ENCODE measurements around the gene QPCT. TPM values are rescaled to one million over a fixed set of nuclear protein-coding genes. Genes with fewer than 3 reads are reported as not detected.

Gene QPCT
- total and polyA plus RNA-seq, 9 donors: 3.3 to 10.2 (median 6.3) TPM

GRCh38 chr2:37389395-37389794 is 45.0 kb downstream of the QPCT start:
- Histone ChIP-seq H3K4me1 (ENCODE audit: control insufficient read depth, insufficient read depth, low read length) (peaks cover 7% of the 10 kb centered on the region), H3K4me3 (ENCODE audit: low read length) (no peak overlapping the region), H3K36me3 (ENCODE audit: control insufficient read depth, insufficient read depth, low read length) (no peaks in the 10 kb centered on the region), H3K27me3 (ENCODE audit: control insufficient read depth, insufficient read depth, low read length) (peaks cover 3% of the 10 kb centered on the region), H3K27ac (ENCODE audit: low read length) (no peak overlapping the region), H3K9me3 (replicated peaks; ENCODE audit: control insufficient read depth, low read depth, low read length) (no peaks in the 10 kb centered on the region)
- DNase-seq: no peak

- H3K27me3 ChIP-seq (ENCODE audit: control insufficient read depth, insufficient read depth, low read length): peaks cover 3% of the 10 kb centered on the region
- H3K36me3 ChIP-seq (ENCODE audit: control insufficient read depth, insufficient read depth, low read length): no peaks in the 10 kb centered on the region
- no peak overlapping the region for H3K27ac ChIP-seq (ENCODE audit: low read length)
- WGBS (ENCODE audit: insufficient coverage): 40% methylated on average over 4 of the region's 5 CpGs
- no peak overlapping the region for H3K4me3 ChIP-seq (ENCODE audit: low read length)
- no peaks in the 10 kb centered on the region for H3K9me3 ChIP-seq (replicated peaks; ENCODE audit: control insufficient read depth, low read depth, low read length)
- H3K4me1 ChIP-seq (ENCODE audit: control insufficient read depth, insufficient read depth, low read length): peaks cover 7% of the 10 kb centered on the region
- DNase-seq: peak; percentile 35
Observed at GRCh38 chr2:37389989-37390765, 45.7 kb downstream of the QPCT start.

- no peak for DNase-seq
- H3K27ac ChIP-seq (ENCODE audit: low read length): no peak overlapping the region
- no peak overlapping the region for H3K4me3 ChIP-seq (ENCODE audit: low read length)
- H3K4me1 ChIP-seq (ENCODE audit: control insufficient read depth, insufficient read depth, low read length): peaks cover 7% of the 10 kb centered on the region
- no peaks in the 10 kb centered on the region for H3K9me3 ChIP-seq (replicated peaks; ENCODE audit: control insufficient read depth, low read depth, low read length)
- no CpG with 5 or more reads among the region's 2 CpGs for WGBS (ENCODE audit: insufficient coverage)
- no peaks in the 10 kb centered on the region for H3K36me3 ChIP-seq (ENCODE audit: control insufficient read depth, insufficient read depth, low read length)
- H3K27me3 ChIP-seq (ENCODE audit: control insufficient read depth, insufficient read depth, low read length): no peaks in the 10 kb centered on the region
Observed at GRCh38 chr2:37390777-37391176, 46.3 kb downstream of the QPCT start.

GRCh38 chr2:37391711-37392110 is 47.3 kb downstream of the QPCT start:
- H3K4me1 ChIP-seq (ENCODE audit: control insufficient read depth, insufficient read depth, low read length): peaks cover 9% of the 10 kb centered on the region
- H3K4me3 ChIP-seq (ENCODE audit: low read length): no peak overlapping the region
- no peaks in the 10 kb centered on the region for H3K27me3 ChIP-seq (ENCODE audit: control insufficient read depth, insufficient read depth, low read length)
- 97% methylated on average over 3 of the region's 8 CpGs for WGBS (ENCODE audit: insufficient coverage)
- DNase-seq: no peak
- H3K27ac ChIP-seq (ENCODE audit: low read length): no peak overlapping the region
- H3K9me3 ChIP-seq (replicated peaks; ENCODE audit: control insufficient read depth, low read depth, low read length): no peaks in the 10 kb centered on the region
- H3K36me3 ChIP-seq (ENCODE audit: control insufficient read depth, insufficient read depth, low read length): no peaks in the 10 kb centered on the region

- H3K36me3 ChIP-seq (ENCODE audit: control insufficient read depth, insufficient read depth, low read length): no peaks in the 10 kb centered on the region
- H3K27me3 ChIP-seq (ENCODE audit: control insufficient read depth, insufficient read depth, low read length): no peaks in the 10 kb centered on the region
- no peak for DNase-seq
- H3K9me3 ChIP-seq (replicated peaks; ENCODE audit: control insufficient read depth, low read depth, low read length): no peaks in the 10 kb centered on the region
- H3K4me1 ChIP-seq (ENCODE audit: control insufficient read depth, insufficient read depth, low read length): peaks cover 9% of the 10 kb centered on the region
- 100% methylated on average over 1 of the region's 2 CpGs for WGBS (ENCODE audit: insufficient coverage)
- no peak overlapping the region for H3K4me3 ChIP-seq (ENCODE audit: low read length)
- H3K27ac ChIP-seq (ENCODE audit: low read length): no peak overlapping the region
Observed at GRCh38 chr2:37392428-37392827, 48.0 kb downstream of the QPCT start.

- no peak overlapping the region for H3K4me3 ChIP-seq (ENCODE audit: low read length)
- no peaks in the 10 kb centered on the region for H3K27me3 ChIP-seq (ENCODE audit: control insufficient read depth, insufficient read depth, low read length)
- H3K36me3 ChIP-seq (ENCODE audit: control insufficient read depth, insufficient read depth, low read length): no peaks in the 10 kb centered on the region
- peaks cover 9% of the 10 kb centered on the region for H3K4me1 ChIP-seq (ENCODE audit: control insufficient read depth, insufficient read depth, low read length)
- H3K27ac ChIP-seq (ENCODE audit: low read length): no peak overlapping the region
- no CpG with 5 or more reads among the region's 1 CpG for WGBS (ENCODE audit: insufficient coverage)
- no peaks in the 10 kb centered on the region for H3K9me3 ChIP-seq (replicated peaks; ENCODE audit: control insufficient read depth, low read depth, low read length)
- DNase-seq: no peak
Observed at GRCh38 chr2:37394263-37394662, 49.8 kb downstream of the QPCT start.

GRCh38 chr2:37394796-37395555 is 50.5 kb downstream of the QPCT start:
- no peak for DNase-seq
- 92% methylated on average over 3 of the region's 9 CpGs for WGBS (ENCODE audit: insufficient coverage)
- Histone ChIP-seq H3K36me3 (ENCODE audit: control insufficient read depth, insufficient read depth, low read length) (no peaks in the 10 kb centered on the region), H3K9me3 (replicated peaks; ENCODE audit: control insufficient read depth, low read depth, low read length) (no peaks in the 10 kb centered on the region), H3K4me3 (ENCODE audit: low read length) (no peak overlapping the region), H3K27ac (ENCODE audit: low read length) (no peak overlapping the region), H3K4me1 (ENCODE audit: control insufficient read depth, insufficient read depth, low read length) (peaks cover 6% of the 10 kb centered on the region), H3K27me3 (ENCODE audit: control insufficient read depth, insufficient read depth, low read length) (no peaks in the 10 kb centered on the region)

- H3K4me3 ChIP-seq (ENCODE audit: low read length): no peak overlapping the region
- WGBS (ENCODE audit: insufficient coverage): no CpG with 5 or more reads among the region's 1 CpG
- H3K4me1 ChIP-seq (ENCODE audit: control insufficient read depth, insufficient read depth, low read length): peaks cover 2% of the 10 kb centered on the region
- H3K36me3 ChIP-seq (ENCODE audit: control insufficient read depth, insufficient read depth, low read length): no peaks in the 10 kb centered on the region
- no peaks in the 10 kb centered on the region for H3K9me3 ChIP-seq (replicated peaks; ENCODE audit: control insufficient read depth, low read depth, low read length)
- H3K27ac ChIP-seq (ENCODE audit: low read length): no peak overlapping the region
- no peak for DNase-seq
- H3K27me3 ChIP-seq (ENCODE audit: control insufficient read depth, insufficient read depth, low read length): no peaks in the 10 kb centered on the region
Observed at GRCh38 chr2:37396890-37397565, 52.6 kb downstream of the QPCT start.

GRCh38 chr2:37398990-37399389 is 54.6 kb downstream of the QPCT start:
- H3K27me3 ChIP-seq (ENCODE audit: control insufficient read depth, insufficient read depth, low read length): no peaks in the 10 kb centered on the region
- H3K4me3 ChIP-seq (ENCODE audit: low read length): no peak overlapping the region
- no peak overlapping the region for H3K27ac ChIP-seq (ENCODE audit: low read length)
- no peaks in the 10 kb centered on the region for H3K9me3 ChIP-seq (replicated peaks; ENCODE audit: control insufficient read depth, low read depth, low read length)
- no peaks in the 10 kb centered on the region for H3K36me3 ChIP-seq (ENCODE audit: control insufficient read depth, insufficient read depth, low read length)
- no CpG with 5 or more reads among the region's 1 CpG for WGBS (ENCODE audit: insufficient coverage)
- H3K4me1 ChIP-seq (ENCODE audit: control insufficient read depth, insufficient read depth, low read length): peaks cover 2% of the 10 kb centered on the region
- no peak for DNase-seq

GRCh38 chr2:37400041-37400440 is 55.6 kb downstream of the QPCT start:
- no peaks in the 10 kb centered on the region for H3K36me3 ChIP-seq (ENCODE audit: control insufficient read depth, insufficient read depth, low read length)
- WGBS (ENCODE audit: insufficient coverage): no CpG with 5 or more reads among the region's 4 CpGs
- H3K4me3 ChIP-seq (ENCODE audit: low read length): no peak overlapping the region
- DNase-seq: no peak
- peaks cover 2% of the 10 kb centered on the region for H3K4me1 ChIP-seq (ENCODE audit: control insufficient read depth, insufficient read depth, low read length)
- no peak overlapping the region for H3K27ac ChIP-seq (ENCODE audit: low read length)
- H3K27me3 ChIP-seq (ENCODE audit: control insufficient read depth, insufficient read depth, low read length): no peaks in the 10 kb centered on the region
- H3K9me3 ChIP-seq (replicated peaks; ENCODE audit: control insufficient read depth, low read depth, low read length): no peaks in the 10 kb centered on the region
